Activated CD8-positive, alpha-beta memory T cell treated with anti-CD3 and anti-CD28 coated beads, Interleukin-2, amount 50 U/mL, for 48 hours (primary cell): Measurements from ENCODE around the gene LYPD4.

Experiments used
- DNase-seq: peaks from one replicate; pipeline ENCODE4 v3.0.0-alpha.2; 2020

The LYPD4 gene

GRCh38 chr19:41849067-41849466 is 4.6 kb upstream of the LYPD4 start:
- no peak for DNase-seq

GRCh38 chr19:41848666-41849065 is 4.2 kb upstream of the LYPD4 start:
- no peak for DNase-seq

GRCh38 chr19:41847351-41848105 is 3.0 kb upstream of the LYPD4 start:
- DNase-seq: no peak

GRCh38 chr19:41845051-41845590 is 638 bp upstream of the LYPD4 start:
- DNase-seq: no peak

- DNase-seq: no peak
Measured at GRCh38 chr19:41845001-41845050, 343 bp upstream of the LYPD4 start, which contains the start of gene DMRTC2. DMRTC2 (plus strand) TSS chr19:41845042; CDS start chr19:41847429, 2,387 bp downstream.

- no peak for DNase-seq
Measured at GRCh38 chr19:41843371-41843770, 1.1 kb downstream of the LYPD4 start.

- no peak for DNase-seq
Measured at GRCh38 chr19:41839211-41839610, 5.3 kb downstream of the LYPD4 start.

- no peak for DNase-seq
Measured at GRCh38 chr19:41837981-41838708, 6.3 kb downstream of the LYPD4 start.

GRCh38 chr19:41821003-41821735 is 23.3 kb downstream of the LYPD4 start:
- DNase-seq: peak; percentile 68

- no peak for DNase-seq
Measured at GRCh38 chr19:41816761-41817160, 27.7 kb downstream of the LYPD4 start.

- DNase-seq: no peak
Measured at GRCh38 chr19:41815301-41815700, 29.2 kb downstream of the LYPD4 start.

- no peak for DNase-seq
Measured at GRCh38 chr19:41813911-41814310, 30.6 kb downstream of the LYPD4 start.

- DNase-seq: no peak
Measured at GRCh38 chr19:41811981-41812380, 32.5 kb downstream of the LYPD4 start.

- no peak for DNase-seq
Measured at GRCh38 chr19:41811036-41811435, 33.4 kb downstream of the LYPD4 start.

- DNase-seq: no peak
Measured at GRCh38 chr19:41810301-41810700, 34.2 kb downstream of the LYPD4 start.

GRCh38 chr19:41808663-41809566 is 35.6 kb downstream of the LYPD4 start:
- DNase-seq: no peak

- no peak for DNase-seq
Measured at GRCh38 chr19:41807176-41807575, 37.3 kb downstream of the LYPD4 start.

- DNase-seq: no peak
Measured at GRCh38 chr19:41804336-41804735, 40.1 kb downstream of the LYPD4 start.

- DNase-seq: no peak
Measured at GRCh38 chr19:41802770-41803169, 41.7 kb downstream of the LYPD4 start.

GRCh38 chr19:41801792-41802211 is 42.7 kb downstream of the LYPD4 start:
- DNase-seq: no peak

GRCh38 chr19:41801031-41801430 is 43.5 kb downstream of the LYPD4 start:
- DNase-seq: no peak

- DNase-seq: no peak
Measured at GRCh38 chr19:41799444-41800000, 45.0 kb downstream of the LYPD4 start.

GRCh38 chr19:41796901-41797300 is 47.6 kb downstream of the LYPD4 start:
- DNase-seq: no peak
